HCT116 (cell line): ENCODE results near the gene SMIM28.

Experiments
- RAD21 ChIP-seq: IDR thresholded peaks from 2 replicates; pipeline ENCODE4 v1.6.1; 2012; ENCODE audit warnings: low read depth, mild to moderate bottlenecking
- YY1 ChIP-seq: IDR thresholded peaks from 2 replicates; pipeline ENCODE4 v1.6.1; 2011; ENCODE audit warnings: low read length, low read depth, moderate library complexity, mild to moderate bottlenecking; ENCODE audit not compliant: insufficient replicate concordance; ENCODE audit errors: extremely low read depth
- TF ChIP-seq, protein P1 (sequence below), 3 experiments: fragments of 200-600 bp in 1 of 3; sonication (generic) in 1 of 3; IDR thresholded peaks in 2 of 3; conservative IDR thresholded peaks in 1 of 3; 2 replicates each; pipeline ENCODE4 v1.5.1; 2012 to 2017; ENCODE audit warnings: low read depth in 2 of 3, low read length in 2 of 3, antibody characterized with exemption in 1 of 3, borderline replicate concordance in 1 of 3, control low read depth in 1 of 3, mild to moderate bottlenecking in 1 of 3, mixed read lengths in 1 of 3, mixed run types in 1 of 3, moderate library complexity in 1 of 3; ENCODE audit not compliant: insufficient read depth in 1 of 3

DNA sequence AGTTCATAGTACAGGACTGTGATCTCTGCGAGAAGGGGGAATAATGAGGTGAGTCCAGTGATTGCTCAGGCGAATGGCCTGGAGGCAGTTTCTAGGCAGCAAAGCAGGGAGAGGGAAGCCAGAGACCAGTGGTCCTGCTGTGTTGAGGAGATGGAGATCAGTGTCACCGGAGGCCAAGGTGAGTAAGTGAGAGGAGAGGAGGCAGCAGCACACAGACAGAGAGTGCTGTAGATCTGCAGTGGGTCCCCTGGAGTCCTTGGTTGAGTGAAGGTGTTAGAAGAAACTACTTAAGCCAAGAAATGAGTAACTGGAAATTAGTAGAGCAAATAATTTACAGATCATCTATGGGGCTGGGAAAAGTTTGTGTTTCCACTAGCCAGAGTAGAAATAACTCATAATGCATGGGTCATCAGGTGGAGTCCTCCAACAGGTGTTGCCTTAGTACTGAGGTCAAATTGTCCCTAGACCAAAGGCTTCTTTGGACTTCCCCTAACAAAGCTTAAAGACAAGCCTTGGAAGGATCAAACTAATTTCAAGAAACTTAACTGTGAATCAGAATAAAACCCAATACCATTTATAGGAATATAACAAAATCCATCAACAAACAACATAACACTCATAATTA is 39.9 kb downstream of the SMIM28 start:
- TF ChIP-seq YY1 (no peak), RAD21 (no peak)
- TF ChIP-seq, protein P1, sequence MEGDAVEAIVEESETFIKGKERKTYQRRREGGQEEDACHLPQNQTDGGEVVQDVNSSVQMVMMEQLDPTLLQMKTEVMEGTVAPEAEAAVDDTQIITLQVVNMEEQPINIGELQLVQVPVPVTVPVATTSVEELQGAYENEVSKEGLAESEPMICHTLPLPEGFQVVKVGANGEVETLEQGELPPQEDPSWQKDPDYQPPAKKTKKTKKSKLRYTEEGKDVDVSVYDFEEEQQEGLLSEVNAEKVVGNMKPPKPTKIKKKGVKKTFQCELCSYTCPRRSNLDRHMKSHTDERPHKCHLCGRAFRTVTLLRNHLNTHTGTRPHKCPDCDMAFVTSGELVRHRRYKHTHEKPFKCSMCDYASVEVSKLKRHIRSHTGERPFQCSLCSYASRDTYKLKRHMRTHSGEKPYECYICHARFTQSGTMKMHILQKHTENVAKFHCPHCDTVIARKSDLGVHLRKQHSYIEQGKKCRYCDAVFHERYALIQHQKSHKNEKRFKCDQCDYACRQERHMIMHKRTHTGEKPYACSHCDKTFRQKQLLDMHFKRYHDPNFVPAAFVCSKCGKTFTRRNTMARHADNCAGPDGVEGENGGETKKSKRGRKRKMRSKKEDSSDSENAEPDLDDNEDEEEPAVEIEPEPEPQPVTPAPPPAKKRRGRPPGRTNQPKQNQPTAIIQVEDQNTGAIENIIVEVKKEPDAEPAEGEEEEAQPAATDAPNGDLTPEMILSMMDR (IDR thresholded peaks at IDR 0.05 in 2 of 3, conservative IDR thresholded peaks at IDR 0.05 in 1 of 3; ENCODE audit: borderline replicate concordance in 1 of 3, insufficient read depth in 1 of 3, low read depth in 2 of 3, low read length in 2 of 3): no peak
